B cell (primary cell): ENCODE measurements around the gene SPHK1. TPM values are rescaled to one million over a fixed set of nuclear protein-coding genes. Genes with fewer than 3 reads are reported as not detected.

Experiments
- ATAC-seq: fragments of 200-7000 bp; cut with Tn5 transposase; one replicate; pipeline ENCODE4 v1.10.0; 2021; ENCODE audit warnings: low read depth, mild to moderate bottlenecking, moderate number of reproducible peaks, moderate library complexity
- CTCF ChIA-PET: fragments of 350-600 bp; sonication (Branson Sonifier 250); formaldehyde crosslinking; loops from one replicate; lab custom pipeline; 2021; ENCODE audit warnings: antibody characterized with exemption, inconsistent platforms; lab: Charles Lee
- POLR2A ChIA-PET: fragments of 350-600 bp; sonication (Branson Sonifier 250); formaldehyde crosslinking; loops from one replicate; lab custom pipeline; 2021; ENCODE audit warnings: antibody characterized with exemption; lab: Charles Lee
- DNase-seq: peaks from one replicate; pipeline ENCODE4 v3.0.0; 2013
- H2AFZ ChIP-seq: 2 replicates; pipeline ENCODE4 v1.6.1; 2012; ENCODE audit warnings: mild to moderate bottlenecking, low read depth, low read length; ENCODE audit not compliant: insufficient read depth, poor library complexity, severe bottlenecking
- H3K27ac ChIP-seq, 2 donors: 1 replicate in 1 of 2; 2 replicates in 1 of 2; pipeline ENCODE4 v1.5.1; 2012 to 2013; ENCODE audit warnings: low read length in 2 of 2, mild to moderate bottlenecking in 2 of 2, moderate library complexity in 1 of 2
- H3K27me3 ChIP-seq, 4 experiments: fragments of 200-600 bp in 1 of 4; sonication (generic) in 1 of 4; replicated peaks in 1 of 4; 1 replicate in 2 of 4; 2 replicates in 2 of 4; pipeline versions ENCODE4 v1.6.1 to v1.7.0; 2013 to 2016; ENCODE audit warnings: low read length in 3 of 4, mild to moderate bottlenecking in 2 of 4, mixed read lengths in 1 of 4, moderate library complexity in 1 of 4; ENCODE audit not compliant: insufficient read depth in 4 of 4, control insufficient read depth in 3 of 4; ENCODE audit errors: control extremely low read depth in 1 of 4
- H3K36me3 ChIP-seq, 2 experiments: replicated peaks in 1 of 2; 1 replicate in 1 of 2; 2 replicates in 1 of 2; pipeline versions ENCODE4 v1.6.1 to v1.7.1; 2013; ENCODE audit warnings: low read length in 1 of 2; ENCODE audit not compliant: insufficient read depth in 2 of 2, control insufficient read depth in 1 of 2; ENCODE audit errors: control extremely low read depth in 1 of 2, extremely low read depth in 1 of 2
- H3K4me1 ChIP-seq, 2 donors: fragments of 200-600 bp in 1 of 2; sonication (generic) in 1 of 2; 1 replicate in 1 of 2; 2 replicates in 1 of 2; pipeline versions ENCODE4 v1.5.1 to v1.6.1; 2013 to 2017; ENCODE audit warnings: low read length in 2 of 2; ENCODE audit not compliant: control insufficient read depth in 2 of 2, insufficient read depth in 2 of 2
- H3K4me2 ChIP-seq: replicated peaks from 2 replicates; pipeline ENCODE3; 2012; ENCODE audit warnings: mild to moderate bottlenecking, low read depth, low read length; ENCODE audit not compliant: poor library complexity, severe bottlenecking
- H3K4me3 ChIP-seq, 5 experiments: fragments of 200-600 bp in 1 of 5; sonication (generic) in 1 of 5; 1 replicate in 3 of 5; 2 replicates in 2 of 5; pipeline versions ENCODE4 v1.5.1 to v1.7.0; 2011 to 2016; ENCODE audit warnings: low read length in 4 of 5, mild to moderate bottlenecking in 4 of 5, low read depth in 2 of 5, control low read depth in 1 of 5, moderate library complexity in 1 of 5; ENCODE audit not compliant: insufficient read depth in 1 of 5; ENCODE audit errors: control extremely low read depth in 1 of 5, extremely low read depth in 1 of 5
- H3K79me2 ChIP-seq: fragments of 200-600 bp; sonication (generic); one replicate; pipeline ENCODE4 v1.6.0; 2016; ENCODE audit warnings: low read length; ENCODE audit not compliant: control insufficient read depth, insufficient read depth
- H3K9ac ChIP-seq: fragments of 200-600 bp; sonication (generic); 2 replicates; pipeline ENCODE4 v1.6.1; 2017; ENCODE audit warnings: mild to moderate bottlenecking, low read length, moderate library complexity
- H3K9me3 ChIP-seq, 3 donors: one replicate each; pipeline versions ENCODE4 v1.6.1 to v1.7.1; 2013; ENCODE audit warnings: low read length in 2 of 3; ENCODE audit not compliant: control insufficient read depth in 2 of 3, insufficient read depth in 1 of 3; ENCODE audit errors: control extremely low read depth in 1 of 3
- H4K20me1 ChIP-seq: 2 replicates; pipeline ENCODE4 v1.6.0; 2012; ENCODE audit warnings: mild to moderate bottlenecking, low read length; ENCODE audit not compliant: insufficient read depth, control insufficient read depth, poor library complexity, severe bottlenecking
- H3K27ac Mint-ChIP-seq: one replicate; pipeline ENCODE4 v1.8.0; 2021; ENCODE audit warnings: mixed read lengths
- H3K27me3 Mint-ChIP-seq: one replicate; pipeline ENCODE4 v1.8.0; 2021; ENCODE audit warnings: mixed read lengths
- H3K4me1 Mint-ChIP-seq: one replicate; pipeline ENCODE4 v1.8.0; 2021; ENCODE audit warnings: mixed read lengths
- H3K4me3 Mint-ChIP-seq: one replicate; pipeline ENCODE4 v1.8.0; 2021; ENCODE audit warnings: mixed read lengths
- H3K9me3 Mint-ChIP-seq: one replicate; pipeline ENCODE4 v1.8.0; 2022; ENCODE audit warnings: mixed read lengths; ENCODE audit not compliant: insufficient read depth
- CTCF ChIP-seq: fragments of 200-600 bp; IDR thresholded peaks from one replicate; pipeline ENCODE4 v1.8.0; 2022; ENCODE audit warnings: antibody characterized with exemption, mild to moderate bottlenecking
- EZH2 ChIP-seq: IDR thresholded peaks from 2 replicates; pipeline ENCODE4 v1.6.1; 2012; ENCODE audit warnings: borderline replicate concordance, low read depth, mild to moderate bottlenecking, moderate library complexity, low read length; ENCODE audit not compliant: insufficient read depth, poor library complexity, severe bottlenecking
- WGBS: methylation state at CpG from one replicate; pipeline ENCODE4 v1.1.5; 2013; ENCODE audit warnings: missing lambda C conversion rate; ENCODE audit not compliant: insufficient coverage; 5-methylcytosine and 5-hydroxymethylcytosine counted together
- intact Hi-C: fragments of 100-400 bp; cut with micrococcal nuclease; formaldehyde crosslinking; loops from one replicate; pipeline ENCODE4 v1.10.0; 2022
- polyA plus RNA-seq: library from polyadenylated mRNA; depleted of rRNA; stranded (reverse); fragments of >200 nt; gene quantifications from 2 replicates; pipeline ENCODE4 v1.2.3, GENCODE V29; 2012
- total RNA-seq, 2 donors: library from RNA; stranded (reverse); fragments of 120-200 nt in 1 of 2; gene quantifications; 1 replicate in 1 of 2; 2 replicates in 1 of 2; pipeline versions ENCODE4 v1.2.3 to v1.2.4, GENCODE V29; 2013 to 2022

The SPHK1 gene
- total and polyA plus RNA-seq, 2 donors (not counting 1 experiment from before 2014, with no cell fraction given) = 1.1 to 2.4 TPM

- Mint-ChIP-seq H3K4me1 (no peaks in the 10 kb centered on the region), H3K4me3 (no peak overlapping the region), H3K27me3 (peaks cover 12% of the 10 kb centered on the region), H3K27ac (no peak overlapping the region), H3K9me3 (no peaks in the 10 kb centered on the region)
- H4K20me1 ChIP-seq = no peaks in the 10 kb centered on the region
- ATAC-seq (no peak), DNase-seq (no peak)
- no peaks in the 10 kb centered on the region for H3K4me1 ChIP-seq
- H3K27me3 ChIP-seq = peaks cover 0 to 5% (median 0%) of the 10 kb centered on the region in 4 experiments
- TF ChIP-seq CTCF = no peak
- no peak for TF ChIP-seq EZH2
- 84% methylated on average over 8 of the region's 16 CpGs for WGBS
- no peak overlapping the region for H3K27ac ChIP-seq
- no peaks in the 10 kb centered on the region for H3K79me2 ChIP-seq
- ChIA-PET CTCF (interaction anchor here (0.7 to 0.9 kb wide), 2 partner anchors 26 to 137 kb away, joined by 3 read pairs; no protein-coding TSS in a partner anchor), POLR2A (interaction anchor here (0.6 to 0.7 kb wide), 2 partner anchors 194 to 343 kb away, joined by 3 to 8 read pairs; no protein-coding TSS in a partner anchor)
- H3K9ac ChIP-seq = no peak overlapping the region
- H3K36me3 ChIP-seq = no peaks in the 10 kb centered on the region
- H3K4me3 ChIP-seq = no peak overlapping the region
- no peaks in the 10 kb centered on the region for H3K9me3 ChIP-seq
- intact Hi-C loops = no loop called here
- no peak overlapping the region for H3K4me2 ChIP-seq
- H2AFZ ChIP-seq = no peak overlapping the region
Observed at GRCh38 chr17:76371656-76372628, 12.5 kb upstream of the SPHK1 start.
